K562 (cell line): ENCODE data around the gene TREX2. TPM values are rescaled to one million over a fixed set of nuclear protein-coding genes. Genes with fewer than 3 reads are reported as not detected.

ENCODE experiments used
- ATAC-seq: fragments of 200-7000 bp; cut with Tn5 transposase; 3 replicates; pipeline ENCODE4 v1.9.1; 2020; ENCODE audit warnings: moderate library complexity
- BruUV-seq: library from RNA; stranded (reverse); fragments of 400-500 nt; replicated peaks from 2 replicates; lab custom pipeline; 2021; lab: Mats Ljungman, UMichigan
- CTCF ChIA-PET: fragments of 300-600 bp; formaldehyde crosslinking; extraction: SDS; loops from one replicate; lab custom pipeline; 2021; ENCODE audit warnings: low intra/inter-chr PET ratio; lab: Yijun Ruan, JAX
- POLR2A ChIA-PET: fragments of 300-600, 350-650 bp; sonication (Branson Sonifier 250); formaldehyde crosslinking; extraction: SDS; loops from one replicate; lab custom pipeline; 2021; ENCODE audit warnings: antibody characterized with exemption, inconsistent platforms; lab: Yijun Ruan, JAX
- DNase-seq, 4 experiments: peaks; one replicate each; pipeline versions ENCODE4 v3.0.0 to v3.0.0-alpha.2; 2011 to 2018; ENCODE audit warnings: low spot score in 3 of 4, mixed read lengths in 3 of 4; ENCODE audit errors: extremely low read depth in 1 of 4
- FAIRE-seq: peaks from 2 replicates; lab custom pipeline; 2011; peaks lifted over from hg19 to GRCh38; lab: Jason Lieb, UNC
- H2AFZ ChIP-seq: 2 replicates; pipeline ENCODE4 v1.6.0; 2011; ENCODE audit warnings: low read depth, low read length, control low read depth, inconsistent platforms
- H3K27ac ChIP-seq: fragments of 200-600 bp; 3 replicates; pipeline ENCODE4 v1.8.0; 2011; ENCODE audit warnings: low read depth, mild to moderate bottlenecking, control low read depth, inconsistent platforms, low read length, moderate library complexity, mixed read lengths; ENCODE audit errors: extremely low read depth
- H3K27me3 ChIP-seq, 2 experiments: fragments of 300-600 bp in 1 of 2; 2 replicates in 1 of 2; 3 replicates in 1 of 2; pipeline versions ENCODE4 v1.6.0 to v1.8.0; 2011; ENCODE audit warnings: inconsistent platforms in 2 of 2, low read length in 2 of 2, mild to moderate bottlenecking in 1 of 2, mixed read lengths in 1 of 2, moderate library complexity in 1 of 2; ENCODE audit not compliant: control insufficient read depth in 2 of 2, insufficient read depth in 2 of 2
- H3K36me3 ChIP-seq: fragments of 300-600 bp; 3 replicates; pipeline ENCODE4 v1.8.0; 2011; ENCODE audit warnings: mild to moderate bottlenecking, low read length, inconsistent platforms; ENCODE audit not compliant: control insufficient read depth, insufficient read depth
- H3K4me1 ChIP-seq, 2 experiments: fragments of 200-600 bp in 1 of 2; replicated peaks in 1 of 2; 2 replicates in 1 of 2; 3 replicates in 1 of 2; pipeline versions ENCODE4 v1.5.1 to v1.8.0; 2011; ENCODE audit warnings: inconsistent platforms in 2 of 2, low read length in 2 of 2, mild to moderate bottlenecking in 1 of 2, mixed read lengths in 1 of 2, moderate library complexity in 1 of 2; ENCODE audit not compliant: control insufficient read depth in 2 of 2, insufficient read depth in 2 of 2
- H3K4me2 ChIP-seq: 2 replicates; pipeline ENCODE4 v1.6.1; 2011; ENCODE audit warnings: low read length, control low read depth, inconsistent platforms, mixed read lengths; ENCODE audit not compliant: insufficient read depth
- H3K4me3 ChIP-seq: fragments of 200-600 bp; sonication (generic), shearing (Covaris generic); 2 replicates; pipeline ENCODE4 v1.5.1; 2016; ENCODE audit warnings: control low read depth, inconsistent platforms
- H3K79me2 ChIP-seq: fragments of 200-600 bp; 3 replicates; pipeline ENCODE4 v1.8.0; 2011; ENCODE audit warnings: low read length, inconsistent platforms; ENCODE audit not compliant: control insufficient read depth, insufficient read depth
- H3K9ac ChIP-seq, 2 experiments: 2 replicates each; pipeline versions ENCODE4 v1.6.0 to v1.6.1; 2011; ENCODE audit warnings: low read depth in 2 of 2, low read length in 2 of 2, control low read depth in 1 of 2, inconsistent platforms in 1 of 2, mild to moderate bottlenecking in 1 of 2, mixed read lengths in 1 of 2; ENCODE audit not compliant: insufficient read depth in 1 of 2
- H3K9me1 ChIP-seq: one replicate; pipeline ENCODE4 v1.6.0; 2011; ENCODE audit warnings: inconsistent platforms, mild to moderate bottlenecking, low read length, moderate library complexity; ENCODE audit not compliant: control insufficient read depth, insufficient read depth
- H3K9me3 ChIP-seq: replicated peaks from 2 replicates; pipeline ENCODE4 v1.5.1; 2011; ENCODE audit warnings: low read depth, low read length, inconsistent platforms; ENCODE audit not compliant: control insufficient read depth, insufficient read depth
- H4K20me1 ChIP-seq: replicated peaks from 2 replicates; pipeline ENCODE4 v1.6.1; 2011; ENCODE audit warnings: low read length, inconsistent platforms, mixed read lengths; ENCODE audit not compliant: control insufficient read depth, insufficient read depth
- AFF4 ChIP-seq: sonication (generic); formaldehyde crosslinking; IDR thresholded peaks from 2 replicates; pipeline ENCODE4 v1.8.0; 2023; ENCODE audit warnings: mild to moderate bottlenecking, missing genetic modification reagents
- BMI1 ChIP-seq: fragments of 150-350 bp; IDR thresholded peaks from 2 replicates; pipeline ENCODE4 v1.6.1; 2014; ENCODE audit warnings: low read length
- BRF1 ChIP-seq: IDR thresholded peaks from 3 replicates; pipeline ENCODE4 v1.6.1; 2011; ENCODE audit warnings: borderline replicate concordance, mild to moderate bottlenecking; ENCODE audit not compliant: insufficient read length; ENCODE audit errors: extremely low read depth
- CREB3 ChIP-seq: fragments of 450-650 bp; conservative IDR thresholded peaks from 2 replicates; pipeline ENCODE4 v1.6.1; 2016; ENCODE audit warnings: missing genetic modification characterization, low read depth, mild to moderate bottlenecking, missing compliant biosample characterization, moderate library complexity
- KAT2B ChIP-seq: IDR thresholded peaks from one replicate; pipeline ENCODE4 v1.6.1; 2012; ENCODE audit warnings: low read depth, mild to moderate bottlenecking, control low read depth, inconsistent platforms, low read length, moderate library complexity
- MEIS2 ChIP-seq: fragments of 450-650 bp; IDR thresholded peaks from 2 replicates; pipeline ENCODE4 v1.6.1; 2014; ENCODE audit warnings: mild to moderate bottlenecking; ENCODE audit not compliant: partially characterized antibody
- NRF1 ChIP-seq, 2 experiments: fragments of 450-650 bp; IDR thresholded peaks in 1 of 2; conservative IDR thresholded peaks in 1 of 2; 2 replicates each; pipeline ENCODE4 v1.6.1; 2014; ENCODE audit warnings: mild to moderate bottlenecking in 2 of 2
- RB1 ChIP-seq: fragments of 450-650 bp; IDR thresholded peaks from 2 replicates; pipeline ENCODE4 v1.6.1; 2017; ENCODE audit warnings: low read depth, mild to moderate bottlenecking
- ZC3H11A ChIP-seq: IDR thresholded peaks from 2 replicates; pipeline ENCODE4 v1.6.1; 2012; ENCODE audit warnings: low read depth, low read length, improper control_type of control experiment
- WGBS: fragments of 100-300 bp; shearing (Covaris generic); methylation state at CpG from one replicate; pipeline ENCODE4 v1.1.6; 2016; ENCODE audit warnings: low coverage, mixed read lengths; ENCODE audit not compliant: insufficient coverage; ENCODE audit errors: missing lambda C conversion rate; 5-methylcytosine and 5-hydroxymethylcytosine counted together
- in situ Hi-C: fragments of 300-500 bp; cut with MboI; formaldehyde crosslinking; loops from 4 replicates; pipeline ENCODE4 v1.15.0; 2018; ENCODE audit warnings: inconsistent platforms, mixed read lengths
- intact Hi-C: fragments of 100-400 bp; cut with micrococcal nuclease; formaldehyde crosslinking; loops from 2 replicates; pipeline ENCODE4 v1.14.2; 2022
- polyA plus RNA-seq, 8 experiments: library from polyadenylated mRNA; depleted of rRNA in 4 of 8; stranded (reverse) in 5 of 8; unstranded in 3 of 8; fragments of >200 nt; fragmentation: Nextera tagmentation in 2 of 8; fragmentation: Illumina TruSeq in 1 of 8; extraction: Ambion mirVana in 2 of 8; extraction: Trizol in 1 of 8; gene quantifications; 2 replicates each; pipeline versions ENCODE4 v1.2.1 to v1.2.3, GENCODE V29; 2011 to 2014; ENCODE audit warnings: inconsistent platforms in 1 of 8, missing spikeins in 1 of 8
- total RNA-seq, 7 experiments: library from RNA; depleted of rRNA in 6 of 7; stranded (reverse); fragments of >200 nt in 6 of 7; fragmentation: Illumina TruSeq in 2 of 7; extraction: Trizol in 2 of 7; gene quantifications; 2 replicates each; pipeline versions ENCODE4 v1.2.1 to v1.2.3, GENCODE V29; 2011 to 2021; ENCODE audit warnings: low replicate concordance in 1 of 7
- TF ChIP-seq, protein P1 (sequence below): fragments of 450-650 bp; IDR thresholded peaks from 2 replicates; pipeline ENCODE4 v1.6.1; 2016; ENCODE audit warnings: low read depth

TREX2 gene
- total and polyA plus RNA-seq, 9 of the 15 experiments (the other 6 are each of a cell fraction or from before 2014, with no cell fraction given): 0.07 to 1.5 (median 0.33) TPM; not detected in 2

GRCh38 chrX:153458476-153458875 is 12.6 kb upstream of the TREX2 start:
- CTCF ChIA-PET: no interaction called here
- Histone ChIP-seq H3K9ac (no peak overlapping the region), H3K4me1 (peaks cover 0 to 5% of the 10 kb centered on the region in 2 experiments; a peak in 1 of 5 replicates), H2AFZ (no peak overlapping the region), H3K27ac (no peak overlapping the region), H3K4me2 (no peak overlapping the region), H3K79me2 (no peaks in the 10 kb centered on the region), H3K9me3 (no peaks in the 10 kb centered on the region), H4K20me1 (peaks cover 8% of the 10 kb centered on the region; the same call in 1 of the 2 replicates), H3K9me1 (peaks cover 3% of the 10 kb centered on the region), H3K27me3 (no peaks in the 10 kb centered on the region), H3K4me3 (no peak overlapping the region), H3K36me3 (peaks cover 80% of the 10 kb centered on the region)
- BruUV-seq: TSS peak; percentile 12
- DNase-seq: no peak
- in situ Hi-C loops: no loop called here
- ATAC-seq: no peak
- 89% methylated on average over 4 of the region's 4 CpGs for WGBS
- no peak for FAIRE-seq
- intact Hi-C loops: no loop called here
- POLR2A ChIA-PET: no interaction called here
- TF ChIP-seq NRF1 (conservative IDR thresholded peaks at IDR 0.05 in 1 of 2, IDR thresholded peaks at IDR 0.05 in 1 of 2) (no peak), ZC3H11A (no peak), BMI1 (no peak), RB1 (no peak), MEIS2 (no peak), CREB3 (tag) (no peak), BRF1 (no peak), KAT2B (no peak), AFF4 (no peak)
- TF ChIP-seq, protein P1, sequence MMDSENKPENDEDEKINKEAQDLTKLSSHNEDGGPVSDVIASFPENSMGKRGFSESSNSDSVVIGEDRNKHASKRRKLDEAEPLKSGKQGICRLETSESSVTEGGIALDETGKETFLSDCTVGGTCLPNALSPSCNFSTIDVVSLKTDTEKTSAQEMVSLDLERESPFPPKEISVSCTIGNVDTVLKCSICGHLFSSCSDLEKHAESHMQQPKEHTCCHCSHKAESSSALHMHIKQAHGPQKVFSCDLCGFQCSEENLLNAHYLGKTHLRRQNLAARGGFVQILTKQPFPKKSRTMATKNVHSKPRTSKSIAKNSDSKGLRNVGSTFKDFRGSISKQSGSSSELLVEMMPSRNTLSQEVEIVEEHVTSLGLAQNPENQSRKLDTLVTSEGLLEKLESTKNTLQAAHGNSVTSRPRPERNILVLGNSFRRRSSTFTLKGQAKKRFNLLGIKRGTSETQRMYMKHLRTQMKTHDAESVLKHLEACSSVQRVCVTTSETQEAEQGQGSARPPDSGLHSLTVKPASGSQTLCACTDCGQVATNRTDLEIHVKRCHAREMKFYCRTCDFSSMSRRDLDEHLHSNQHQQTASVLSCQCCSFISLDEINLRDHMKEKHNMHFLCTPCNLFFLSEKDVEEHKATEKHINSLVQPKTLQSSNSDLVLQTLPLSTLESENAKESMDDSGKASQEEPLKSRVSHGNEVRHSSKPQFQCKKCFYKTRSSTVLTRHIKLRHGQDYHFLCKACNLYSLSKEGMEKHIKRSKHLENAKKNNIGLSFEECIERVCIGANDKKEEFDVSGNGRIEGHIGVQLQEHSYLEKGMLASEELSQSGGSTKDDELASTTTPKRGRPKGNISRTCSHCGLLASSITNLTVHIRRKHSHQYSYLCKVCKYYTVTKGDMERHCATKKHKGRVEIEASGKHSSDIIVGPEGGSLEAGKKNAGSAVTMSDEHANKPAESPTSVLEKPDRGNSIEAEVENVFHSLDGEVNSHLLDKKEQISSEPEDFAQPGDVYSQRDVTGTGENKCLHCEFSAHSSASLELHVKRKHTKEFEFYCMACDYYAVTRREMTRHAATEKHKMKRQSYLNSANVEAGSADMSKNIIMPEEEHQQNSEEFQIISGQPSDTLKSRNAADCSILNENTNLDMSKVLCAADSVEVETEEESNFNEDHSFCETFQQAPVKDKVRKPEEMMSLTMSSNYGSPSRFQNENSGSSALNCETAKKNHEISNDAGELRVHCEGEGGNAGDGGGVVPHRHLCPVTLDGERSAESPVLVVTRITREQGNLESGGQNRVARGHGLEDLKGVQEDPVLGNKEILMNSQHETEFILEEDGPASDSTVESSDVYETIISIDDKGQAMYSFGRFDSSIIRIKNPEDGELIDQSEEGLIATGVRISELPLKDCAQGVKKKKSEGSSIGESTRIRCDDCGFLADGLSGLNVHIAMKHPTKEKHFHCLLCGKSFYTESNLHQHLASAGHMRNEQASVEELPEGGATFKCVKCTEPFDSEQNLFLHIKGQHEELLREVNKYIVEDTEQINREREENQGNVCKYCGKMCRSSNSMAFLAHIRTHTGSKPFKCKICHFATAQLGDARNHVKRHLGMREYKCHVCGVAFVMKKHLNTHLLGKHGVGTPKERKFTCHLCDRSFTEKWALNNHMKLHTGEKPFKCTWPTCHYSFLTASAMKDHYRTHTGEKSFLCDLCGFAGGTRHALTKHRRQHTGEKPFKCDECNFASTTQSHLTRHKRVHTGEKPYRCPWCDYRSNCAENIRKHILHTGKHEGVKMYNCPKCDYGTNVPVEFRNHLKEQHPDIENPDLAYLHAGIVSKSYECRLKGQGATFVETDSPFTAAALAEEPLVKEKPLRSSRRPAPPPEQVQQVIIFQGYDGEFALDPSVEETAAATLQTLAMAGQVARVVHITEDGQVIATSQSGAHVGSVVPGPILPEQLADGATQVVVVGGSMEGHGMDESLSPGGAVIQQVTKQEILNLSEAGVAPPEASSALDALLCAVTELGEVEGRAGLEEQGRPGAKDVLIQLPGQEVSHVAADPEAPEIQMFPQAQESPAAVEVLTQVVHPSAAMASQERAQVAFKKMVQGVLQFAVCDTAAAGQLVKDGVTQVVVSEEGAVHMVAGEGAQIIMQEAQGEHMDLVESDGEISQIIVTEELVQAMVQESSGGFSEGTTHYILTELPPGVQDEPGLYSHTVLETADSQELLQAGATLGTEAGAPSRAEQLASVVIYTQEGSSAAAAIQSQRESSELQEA: no peak
